Activated CD4-positive, alpha-beta T cell treated with anti-CD3 and anti-CD28 coated beads, Interleukin-2, amount 10 ng/mL, durations not matched to agents 24 days and 14 days (primary cell): Measurements from ENCODE around the gene DNAH5. TPM values are rescaled to one million over a fixed set of nuclear protein-coding genes. Genes with fewer than 3 reads are reported as not detected.

ENCODE experiments used
- DNase-seq: peaks from one replicate; pipeline ENCODE4 v3.0.0; 2022
- H3K27ac Mint-ChIP-seq: one replicate; pipeline ENCODE4 v1.8.0; 2022; ENCODE audit warnings: mild to moderate bottlenecking, mixed read lengths
- H3K27me3 Mint-ChIP-seq: one replicate; pipeline ENCODE4 v1.8.0; 2022; ENCODE audit warnings: mixed read lengths
- H3K36me3 Mint-ChIP-seq: one replicate; pipeline ENCODE4 v1.8.0; 2022; ENCODE audit warnings: low read depth, mild to moderate bottlenecking, mixed read lengths
- H3K4me1 Mint-ChIP-seq: one replicate; pipeline ENCODE4 v1.8.0; 2021; ENCODE audit warnings: mixed read lengths
- H3K4me3 Mint-ChIP-seq: one replicate; pipeline ENCODE4 v1.8.0; 2022; ENCODE audit warnings: mild to moderate bottlenecking, moderate library complexity, mixed read lengths
- H3K9me3 Mint-ChIP-seq: one replicate; pipeline ENCODE4 v1.8.0; 2021; ENCODE audit warnings: mixed read lengths
- intact Hi-C: fragments of 100-400 bp; cut with micrococcal nuclease; formaldehyde crosslinking; loops from one replicate; pipeline ENCODE4 v1.15.1; 2023
- total RNA-seq: library from RNA; stranded (reverse); gene quantifications from 2 replicates; pipeline ENCODE4 v1.2.3, GENCODE V29; 2022

Gene DNAH5
- total RNA-seq, 1 donor from 2014 or later: not detected

- intact Hi-C loops: no loop called here
- no peak overlapping the region for H3K4me3 Mint-ChIP-seq
- H3K4me1 Mint-ChIP-seq: no peaks in the 10 kb centered on the region
- no peak overlapping the region for H3K27ac Mint-ChIP-seq
- H3K9me3 Mint-ChIP-seq: peaks cover 4% of the 10 kb centered on the region
- DNase-seq: no peak
- no peaks in the 10 kb centered on the region for H3K36me3 Mint-ChIP-seq
- no peaks in the 10 kb centered on the region for H3K27me3 Mint-ChIP-seq
Observed at GRCh38 chr5:13773649-13774048, 170.8 kb downstream of the DNAH5 start.

GRCh38 chr5:13771011-13771571 is 173.4 kb downstream of the DNAH5 start:
- Mint-ChIP-seq H3K4me3 (no peak overlapping the region), H3K9me3 (peaks cover 4% of the 10 kb centered on the region), H3K27me3 (no peaks in the 10 kb centered on the region), H3K27ac (no peak overlapping the region), H3K36me3 (no peaks in the 10 kb centered on the region), H3K4me1 (no peaks in the 10 kb centered on the region)
- intact Hi-C loops: no loop called here
- no peak for DNase-seq

GRCh38 chr5:13766236-13766635 is 178.3 kb downstream of the DNAH5 start:
- no peaks in the 10 kb centered on the region for H3K27me3 Mint-ChIP-seq
- H3K4me1 Mint-ChIP-seq: no peaks in the 10 kb centered on the region
- intact Hi-C loops: no loop called here
- DNase-seq: no peak
- no peak overlapping the region for H3K27ac Mint-ChIP-seq
- H3K9me3 Mint-ChIP-seq: peaks cover 3% of the 10 kb centered on the region
- no peaks in the 10 kb centered on the region for H3K36me3 Mint-ChIP-seq
- no peak overlapping the region for H3K4me3 Mint-ChIP-seq

- H3K9me3 Mint-ChIP-seq: peaks cover 3% of the 10 kb centered on the region
Observed at GRCh38 chr5:13763719-13764118, 180.8 kb downstream of the DNAH5 start.

GRCh38 chr5:13749766-13750165 is 194.7 kb downstream of the DNAH5 start:
- H3K4me1 Mint-ChIP-seq: no peaks in the 10 kb centered on the region

More at GRCh38 chr5:13763719-13764118, 180.8 kb downstream of the DNAH5 start:
- no peak overlapping the region for H3K4me3 Mint-ChIP-seq
- DNase-seq: no peak
- intact Hi-C loops: no loop called here
- H3K36me3 Mint-ChIP-seq: no peaks in the 10 kb centered on the region
- no peaks in the 10 kb centered on the region for H3K4me1 Mint-ChIP-seq
- H3K27ac Mint-ChIP-seq: no peak overlapping the region
- no peaks in the 10 kb centered on the region for H3K27me3 Mint-ChIP-seq

GRCh38 chr5:13746026-13746425 is 198.5 kb downstream of the DNAH5 start:
- H3K27me3 Mint-ChIP-seq: no peaks in the 10 kb centered on the region
- intact Hi-C loops: no loop called here
- no peaks in the 10 kb centered on the region for H3K9me3 Mint-ChIP-seq
- H3K27ac Mint-ChIP-seq: no peak overlapping the region
- no peak overlapping the region for H3K4me3 Mint-ChIP-seq
- no peaks in the 10 kb centered on the region for H3K4me1 Mint-ChIP-seq
- no peaks in the 10 kb centered on the region for H3K36me3 Mint-ChIP-seq
- DNase-seq: no peak

More at GRCh38 chr5:13749766-13750165, 194.7 kb downstream of the DNAH5 start:
- Mint-ChIP-seq H3K27me3 (no peaks in the 10 kb centered on the region), H3K4me3 (no peak overlapping the region), H3K9me3 (no peaks in the 10 kb centered on the region), H3K36me3 (no peaks in the 10 kb centered on the region), H3K27ac (no peak overlapping the region)
- no peak for DNase-seq
- intact Hi-C loops: no loop called here

GRCh38 chr5:13745508-13745907 is 199.0 kb downstream of the DNAH5 start:
- Mint-ChIP-seq H3K27me3 (no peaks in the 10 kb centered on the region), H3K36me3 (no peaks in the 10 kb centered on the region), H3K4me3 (no peak overlapping the region), H3K9me3 (peaks cover 2% of the 10 kb centered on the region), H3K4me1 (no peaks in the 10 kb centered on the region), H3K27ac (no peak overlapping the region)
- DNase-seq: no peak
- intact Hi-C loops: no loop called here

GRCh38 chr5:13740471-13740870 is 204.0 kb downstream of the DNAH5 start:
- no peak for DNase-seq
- no peak overlapping the region for H3K4me3 Mint-ChIP-seq
- H3K4me1 Mint-ChIP-seq: no peaks in the 10 kb centered on the region
- no peaks in the 10 kb centered on the region for H3K27me3 Mint-ChIP-seq
- H3K36me3 Mint-ChIP-seq: no peaks in the 10 kb centered on the region
- H3K9me3 Mint-ChIP-seq: peaks cover 17% of the 10 kb centered on the region
- H3K27ac Mint-ChIP-seq: no peak overlapping the region
- intact Hi-C loops: no loop called here

GRCh38 chr5:13739479-13739878 is 205.0 kb downstream of the DNAH5 start:
- Mint-ChIP-seq H3K4me1 (no peaks in the 10 kb centered on the region), H3K9me3 (peaks cover 17% of the 10 kb centered on the region), H3K4me3 (no peak overlapping the region), H3K27ac (no peak overlapping the region), H3K36me3 (no peaks in the 10 kb centered on the region), H3K27me3 (no peaks in the 10 kb centered on the region)
- DNase-seq: no peak
- intact Hi-C loops: no loop called here

- intact Hi-C loops: no loop called here
- Mint-ChIP-seq H3K4me3 (no peak overlapping the region), H3K27ac (no peak overlapping the region), H3K27me3 (no peaks in the 10 kb centered on the region), H3K4me1 (no peaks in the 10 kb centered on the region), H3K36me3 (no peaks in the 10 kb centered on the region), H3K9me3 (peaks cover 16% of the 10 kb centered on the region)
- DNase-seq: no peak
Observed at GRCh38 chr5:13735691-13736090, 208.8 kb downstream of the DNAH5 start.

GRCh38 chr5:13731121-13731628 is 213.3 kb downstream of the DNAH5 start:
- H3K27me3 Mint-ChIP-seq: no peaks in the 10 kb centered on the region
- H3K9me3 Mint-ChIP-seq: peaks cover 2% of the 10 kb centered on the region
- DNase-seq: no peak

GRCh38 chr5:13708906-13709305 is 235.6 kb downstream of the DNAH5 start:
- no peak for DNase-seq
- H3K4me1 Mint-ChIP-seq: no peaks in the 10 kb centered on the region
- H3K27ac Mint-ChIP-seq: no peak overlapping the region
- intact Hi-C loops: no loop called here
- H3K4me3 Mint-ChIP-seq: no peak overlapping the region
- no peaks in the 10 kb centered on the region for H3K27me3 Mint-ChIP-seq
- peaks cover 21% of the 10 kb centered on the region for H3K9me3 Mint-ChIP-seq
- H3K36me3 Mint-ChIP-seq: no peaks in the 10 kb centered on the region

More at GRCh38 chr5:13731121-13731628, 213.3 kb downstream of the DNAH5 start:
- Mint-ChIP-seq H3K36me3 (no peaks in the 10 kb centered on the region), H3K4me1 (no peaks in the 10 kb centered on the region), H3K27ac (no peak overlapping the region), H3K4me3 (no peak overlapping the region)
- intact Hi-C loops: no loop called here

GRCh38 chr5:13708432-13708831 is 236.1 kb downstream of the DNAH5 start:
- intact Hi-C loops: no loop called here
- Mint-ChIP-seq H3K4me1 (no peaks in the 10 kb centered on the region), H3K9me3 (peaks cover 21% of the 10 kb centered on the region), H3K36me3 (no peaks in the 10 kb centered on the region), H3K27ac (no peak overlapping the region), H3K4me3 (no peak overlapping the region), H3K27me3 (no peaks in the 10 kb centered on the region)
- no peak for DNase-seq

GRCh38 chr5:13704396-13704795 is 240.1 kb downstream of the DNAH5 start:
- H3K4me1 Mint-ChIP-seq: no peaks in the 10 kb centered on the region
- no peaks in the 10 kb centered on the region for H3K36me3 Mint-ChIP-seq
- H3K9me3 Mint-ChIP-seq: peaks cover 12% of the 10 kb centered on the region
- no peak for DNase-seq
- H3K4me3 Mint-ChIP-seq: no peak overlapping the region
- H3K27me3 Mint-ChIP-seq: no peaks in the 10 kb centered on the region
- H3K27ac Mint-ChIP-seq: no peak overlapping the region
- intact Hi-C loops: no loop called here

GRCh38 chr5:13700626-13701025 is 243.9 kb downstream of the DNAH5 start:
- no peak overlapping the region for H3K27ac Mint-ChIP-seq
- no peak for DNase-seq

More at GRCh38 chr5:13700626-13701025, 243.9 kb downstream of the DNAH5 start:
- H3K4me3 Mint-ChIP-seq: no peak overlapping the region
- no peaks in the 10 kb centered on the region for H3K4me1 Mint-ChIP-seq
- intact Hi-C loops: no loop called here
- H3K9me3 Mint-ChIP-seq: peaks cover 5% of the 10 kb centered on the region
- H3K27me3 Mint-ChIP-seq: no peaks in the 10 kb centered on the region
- H3K36me3 Mint-ChIP-seq: no peaks in the 10 kb centered on the region
